K562 (cell line): ENCODE data around the gene ITGBL1. TPM values are rescaled to one million over a fixed set of nuclear protein-coding genes. Genes with fewer than 3 reads are reported as not detected.

Experiments
- ATAC-seq: fragments of 200-7000 bp; cut with Tn5 transposase; 3 replicates; pipeline ENCODE4 v1.9.1; 2020; ENCODE audit warnings: moderate library complexity
- BruUV-seq: library from RNA; stranded (reverse); fragments of 400-500 nt; replicated peaks from 2 replicates; lab custom pipeline; 2021; lab: Mats Ljungman, UMichigan
- CTCF ChIA-PET: fragments of 300-600 bp; formaldehyde crosslinking; extraction: SDS; loops from one replicate; lab custom pipeline; 2021; ENCODE audit warnings: low intra/inter-chr PET ratio; lab: Yijun Ruan, JAX
- POLR2A ChIA-PET: fragments of 300-600, 350-650 bp; sonication (Branson Sonifier 250); formaldehyde crosslinking; extraction: SDS; loops from one replicate; lab custom pipeline; 2021; ENCODE audit warnings: antibody characterized with exemption, inconsistent platforms; lab: Yijun Ruan, JAX
- DNase-seq, 4 experiments: peaks; one replicate each; pipeline versions ENCODE4 v3.0.0 to v3.0.0-alpha.2; 2011 to 2018; ENCODE audit warnings: low spot score in 3 of 4, mixed read lengths in 3 of 4; ENCODE audit errors: extremely low read depth in 1 of 4
- FAIRE-seq: peaks from 2 replicates; lab custom pipeline; 2011; peaks lifted over from hg19 to GRCh38; lab: Jason Lieb, UNC
- H2AFZ ChIP-seq: 2 replicates; pipeline ENCODE4 v1.6.0; 2011; ENCODE audit warnings: low read depth, low read length, control low read depth, inconsistent platforms
- H3K27ac ChIP-seq: fragments of 200-600 bp; 3 replicates; pipeline ENCODE4 v1.8.0; 2011; ENCODE audit warnings: low read depth, mild to moderate bottlenecking, control low read depth, inconsistent platforms, low read length, moderate library complexity, mixed read lengths; ENCODE audit errors: extremely low read depth
- H3K27me3 ChIP-seq, 2 experiments: fragments of 300-600 bp in 1 of 2; 2 replicates in 1 of 2; 3 replicates in 1 of 2; pipeline versions ENCODE4 v1.6.0 to v1.8.0; 2011; ENCODE audit warnings: inconsistent platforms in 2 of 2, low read length in 2 of 2, mild to moderate bottlenecking in 1 of 2, mixed read lengths in 1 of 2, moderate library complexity in 1 of 2; ENCODE audit not compliant: control insufficient read depth in 2 of 2, insufficient read depth in 2 of 2
- H3K36me3 ChIP-seq: fragments of 300-600 bp; 3 replicates; pipeline ENCODE4 v1.8.0; 2011; ENCODE audit warnings: mild to moderate bottlenecking, low read length, inconsistent platforms; ENCODE audit not compliant: control insufficient read depth, insufficient read depth
- H3K4me1 ChIP-seq, 2 experiments: fragments of 200-600 bp in 1 of 2; replicated peaks in 1 of 2; 2 replicates in 1 of 2; 3 replicates in 1 of 2; pipeline versions ENCODE4 v1.5.1 to v1.8.0; 2011; ENCODE audit warnings: inconsistent platforms in 2 of 2, low read length in 2 of 2, mild to moderate bottlenecking in 1 of 2, mixed read lengths in 1 of 2, moderate library complexity in 1 of 2; ENCODE audit not compliant: control insufficient read depth in 2 of 2, insufficient read depth in 2 of 2
- H3K4me2 ChIP-seq: 2 replicates; pipeline ENCODE4 v1.6.1; 2011; ENCODE audit warnings: low read length, control low read depth, inconsistent platforms, mixed read lengths; ENCODE audit not compliant: insufficient read depth
- H3K4me3 ChIP-seq: fragments of 200-600 bp; sonication (generic), shearing (Covaris generic); 2 replicates; pipeline ENCODE4 v1.5.1; 2016; ENCODE audit warnings: control low read depth, inconsistent platforms
- H3K79me2 ChIP-seq: fragments of 200-600 bp; 3 replicates; pipeline ENCODE4 v1.8.0; 2011; ENCODE audit warnings: low read length, inconsistent platforms; ENCODE audit not compliant: control insufficient read depth, insufficient read depth
- H3K9ac ChIP-seq, 2 experiments: 2 replicates each; pipeline versions ENCODE4 v1.6.0 to v1.6.1; 2011; ENCODE audit warnings: low read depth in 2 of 2, low read length in 2 of 2, control low read depth in 1 of 2, inconsistent platforms in 1 of 2, mild to moderate bottlenecking in 1 of 2, mixed read lengths in 1 of 2; ENCODE audit not compliant: insufficient read depth in 1 of 2
- H3K9me1 ChIP-seq: one replicate; pipeline ENCODE4 v1.6.0; 2011; ENCODE audit warnings: inconsistent platforms, mild to moderate bottlenecking, low read length, moderate library complexity; ENCODE audit not compliant: control insufficient read depth, insufficient read depth
- H3K9me3 ChIP-seq: replicated peaks from 2 replicates; pipeline ENCODE4 v1.5.1; 2011; ENCODE audit warnings: low read depth, low read length, inconsistent platforms; ENCODE audit not compliant: control insufficient read depth, insufficient read depth
- H4K20me1 ChIP-seq: replicated peaks from 2 replicates; pipeline ENCODE4 v1.6.1; 2011; ENCODE audit warnings: low read length, inconsistent platforms, mixed read lengths; ENCODE audit not compliant: control insufficient read depth, insufficient read depth
- EP400 ChIP-seq: fragments of 450-650 bp; IDR thresholded peaks from 2 replicates; pipeline ENCODE4 v1.6.1; 2017; ENCODE audit warnings: antibody characterized with exemption, mild to moderate bottlenecking, moderate library complexity
- FOXA1 ChIP-seq: fragments of 450-650 bp; IDR thresholded peaks from 2 replicates; pipeline ENCODE4 v1.6.1; 2016; ENCODE audit warnings: mild to moderate bottlenecking, borderline replicate concordance
- GATAD2A ChIP-seq: fragments of 450-650 bp; IDR thresholded peaks from 2 replicates; pipeline ENCODE4 v1.6.1; 2017
- HNRNPK ChIP-seq: fragments of 200-400 bp; formaldehyde crosslinking; IDR thresholded peaks from one replicate; pipeline ENCODE4 v1.6.1; 2018; ENCODE audit warnings: mild to moderate bottlenecking, low read depth, low read length; ENCODE audit not compliant: poor library complexity, severe bottlenecking
- IFI16 ChIP-seq: fragments of 250-450 bp; sonication (Bioruptor Pico); IDR thresholded peaks from 2 replicates; pipeline ENCODE4 v2.1.2; 2022; ENCODE audit warnings: mild to moderate bottlenecking, inconsistent platforms
- NCOA4 ChIP-seq: fragments of 450-650 bp; IDR thresholded peaks from 2 replicates; pipeline ENCODE4 v1.6.1; 2018; ENCODE audit warnings: mild to moderate bottlenecking; ENCODE audit not compliant: partially characterized antibody
- SRF ChIP-seq, 2 experiments: fragments of 250-450, 450-650 bp in 1 of 2; sonication (Bioruptor Pico) in 1 of 2; sonication (generic) in 1 of 2; formaldehyde crosslinking; IDR thresholded peaks; 2 replicates each; pipeline versions ENCODE4 v1.5.0 to v1.5.1; 2020 to 2022; ENCODE audit warnings: mild to moderate bottlenecking in 1 of 2, missing genetic modification reagents in 1 of 2
- TCF3 ChIP-seq: sonication (generic); formaldehyde crosslinking; IDR thresholded peaks from 2 replicates; pipeline ENCODE4 v1.4.0; 2020; ENCODE audit warnings: mild to moderate bottlenecking, missing genetic modification reagents
- THRAP3 ChIP-seq: fragments of 450-650 bp; IDR thresholded peaks from 2 replicates; pipeline ENCODE4 v1.6.1; 2016; ENCODE audit warnings: mild to moderate bottlenecking, inconsistent platforms, borderline replicate concordance
- ZKSCAN1 ChIP-seq: fragments of 150-350 bp; IDR thresholded peaks from 2 replicates; pipeline ENCODE4 v1.6.1; 2016; ENCODE audit warnings: low read depth, low read length
- WGBS: fragments of 100-300 bp; shearing (Covaris generic); methylation state at CpG from one replicate; pipeline ENCODE4 v1.1.6; 2016; ENCODE audit warnings: low coverage, mixed read lengths; ENCODE audit not compliant: insufficient coverage; ENCODE audit errors: missing lambda C conversion rate; 5-methylcytosine and 5-hydroxymethylcytosine counted together
- in situ Hi-C: fragments of 300-500 bp; cut with MboI; formaldehyde crosslinking; loops from 4 replicates; pipeline ENCODE4 v1.15.0; 2018; ENCODE audit warnings: inconsistent platforms, mixed read lengths
- intact Hi-C: fragments of 100-400 bp; cut with micrococcal nuclease; formaldehyde crosslinking; loops from 2 replicates; pipeline ENCODE4 v1.14.2; 2022
- polyA plus RNA-seq, 8 experiments: library from polyadenylated mRNA; depleted of rRNA in 4 of 8; stranded (reverse) in 5 of 8; unstranded in 3 of 8; fragments of >200 nt; fragmentation: Nextera tagmentation in 2 of 8; fragmentation: Illumina TruSeq in 1 of 8; extraction: Ambion mirVana in 2 of 8; extraction: Trizol in 1 of 8; gene quantifications; 2 replicates each; pipeline versions ENCODE4 v1.2.1 to v1.2.3, GENCODE V29; 2011 to 2014; ENCODE audit warnings: inconsistent platforms in 1 of 8, missing spikeins in 1 of 8
- total RNA-seq, 7 experiments: library from RNA; depleted of rRNA in 6 of 7; stranded (reverse); fragments of >200 nt in 6 of 7; fragmentation: Illumina TruSeq in 2 of 7; extraction: Trizol in 2 of 7; gene quantifications; 2 replicates each; pipeline versions ENCODE4 v1.2.1 to v1.2.3, GENCODE V29; 2011 to 2021; ENCODE audit warnings: low replicate concordance in 1 of 7
- TF ChIP-seq, protein P1 (sequence below), 3 experiments: fragments of 200-800 bp in 1 of 3; sonication (Bioruptor generic) in 1 of 3; sonication (generic) in 1 of 3; formaldehyde crosslinking in 1 of 3; IDR thresholded peaks; 2 replicates each; pipeline versions ENCODE4 v1.6.1 to v1.8.0; 2016 to 2022; ENCODE audit warnings: mild to moderate bottlenecking in 2 of 3, missing compliant biosample characterization in 2 of 3, missing genetic modification characterization in 2 of 3, missing genetic modification reagents in 1 of 3
- TF ChIP-seq, protein P2 (sequence below): sonication (generic); formaldehyde crosslinking; IDR thresholded peaks from 2 replicates; pipeline ENCODE4 v1.4.0; 2020; ENCODE audit warnings: mild to moderate bottlenecking, missing genetic modification reagents

The ITGBL1 gene
- total and polyA plus RNA-seq, 9 of the 15 experiments (the other 6 are each of a cell fraction or from before 2014, with no cell fraction given), result 0.04 to 0.73 (median 0.32) TPM; not detected in 1

DNA sequence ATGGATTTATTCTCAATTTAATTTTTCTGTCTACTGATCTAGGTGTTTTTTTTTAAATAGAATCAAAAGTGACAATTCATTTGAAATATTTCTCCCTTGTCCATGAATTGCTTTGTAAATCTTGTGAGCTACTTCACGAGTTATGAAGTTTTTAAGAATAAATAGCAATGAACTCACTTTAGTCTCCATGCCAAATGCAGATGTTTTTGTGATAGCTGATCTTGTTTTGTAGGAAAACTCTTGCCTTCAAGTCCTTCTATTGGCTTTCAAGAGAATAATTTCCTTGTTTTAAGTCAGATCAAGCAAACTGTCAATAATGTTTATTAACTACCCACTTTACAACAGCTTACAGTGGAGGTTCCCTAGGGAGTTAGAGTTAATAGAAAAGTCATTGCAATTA lies 99.8 kb downstream of the ITGBL1 start:
- POLR2A ChIA-PET, result no interaction called here
- Histone ChIP-seq H3K27me3 (no peaks in the 10 kb centered on the region), H3K4me1 (no peaks in the 10 kb centered on the region), H3K9me3 (no peaks in the 10 kb centered on the region), H3K27ac (no peak overlapping the region), H3K9ac (no peak overlapping the region), H2AFZ (no peak overlapping the region), H3K79me2 (no peaks in the 10 kb centered on the region), H3K4me2 (no peak overlapping the region), H3K4me3 (no peak overlapping the region), H4K20me1 (no peaks in the 10 kb centered on the region), H3K36me3 (no peaks in the 10 kb centered on the region), H3K9me1 (no peaks in the 10 kb centered on the region)
- CTCF ChIA-PET, result no interaction called here
- ATAC-seq, result no peak
- intact Hi-C loops (no loop called here), in situ Hi-C loops (no loop called here)
- no peak for FAIRE-seq
- no peak for DNase-seq
- TF ChIP-seq, protein P1, sequence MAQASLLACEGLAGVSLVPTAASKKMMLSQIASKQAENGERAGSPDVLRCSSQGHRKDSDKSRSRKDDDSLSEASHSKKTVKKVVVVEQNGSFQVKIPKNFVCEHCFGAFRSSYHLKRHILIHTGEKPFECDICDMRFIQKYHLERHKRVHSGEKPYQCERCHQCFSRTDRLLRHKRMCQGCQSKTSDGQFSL (CRISPR knock-in tag; IDR thresholded peaks at IDR 0.05), result no peak
- TF ChIP-seq, protein P1 (tag; IDR thresholded peaks at IDR 0.05), result no peak
- TF ChIP-seq THRAP3 (no peak), GATAD2A (no peak), ZKSCAN1 (no peak), SRF (CRISPR knock-in tag; IDR thresholded peaks at IDR 0.05) (no peak), FOXA1 (no peak), EP400 (no peak), NCOA4 (no peak), HNRNPK (no peak), TCF3 (no peak), IFI16 (CRISPR knock-in tag) (no peak)
- TF ChIP-seq, protein P2, sequence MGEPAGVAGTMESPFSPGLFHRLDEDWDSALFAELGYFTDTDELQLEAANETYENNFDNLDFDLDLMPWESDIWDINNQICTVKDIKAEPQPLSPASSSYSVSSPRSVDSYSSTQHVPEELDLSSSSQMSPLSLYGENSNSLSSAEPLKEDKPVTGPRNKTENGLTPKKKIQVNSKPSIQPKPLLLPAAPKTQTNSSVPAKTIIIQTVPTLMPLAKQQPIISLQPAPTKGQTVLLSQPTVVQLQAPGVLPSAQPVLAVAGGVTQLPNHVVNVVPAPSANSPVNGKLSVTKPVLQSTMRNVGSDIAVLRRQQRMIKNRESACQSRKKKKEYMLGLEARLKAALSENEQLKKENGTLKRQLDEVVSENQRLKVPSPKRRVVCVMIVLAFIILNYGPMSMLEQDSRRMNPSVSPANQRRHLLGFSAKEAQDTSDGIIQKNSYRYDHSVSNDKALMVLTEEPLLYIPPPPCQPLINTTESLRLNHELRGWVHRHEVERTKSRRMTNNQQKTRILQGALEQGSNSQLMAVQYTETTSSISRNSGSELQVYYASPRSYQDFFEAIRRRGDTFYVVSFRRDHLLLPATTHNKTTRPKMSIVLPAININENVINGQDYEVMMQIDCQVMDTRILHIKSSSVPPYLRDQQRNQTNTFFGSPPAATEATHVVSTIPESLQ (CRISPR knock-in tag), result no peak
- BruUV-seq, result no TSS peak
- 0% methylated on average over 1 of the region's 1 CpG for WGBS
